GM21825 (cell line): ENCODE data around the gene ADAMTS2.
A peak's percentile ranks its signal among the peaks of the same experiment; 100 is the strongest.

Experiments
- ATAC-seq: cut with Tn5 transposase; IDR thresholded peaks from one replicate; pipeline ENCODE4 v1.9.1; 2021; ENCODE audit warnings: mild to moderate bottlenecking, moderate library complexity; ENCODE audit not compliant: unreplicated experiment

ADAMTS2 gene

GRCh38 chr5:179185256-179185940, 159.9 kb downstream of the ADAMTS2 start:
- no peak for ATAC-seq

- no peak for ATAC-seq
Measured at GRCh38 chr5:179184521-179185050, 160.7 kb downstream of the ADAMTS2 start.

GRCh38 chr5:179183481-179183880, 161.8 kb downstream of the ADAMTS2 start:
- no peak for ATAC-seq

GRCh38 chr5:179182601-179183000, 162.7 kb downstream of the ADAMTS2 start:
- ATAC-seq: no peak

- no peak for ATAC-seq
Measured at GRCh38 chr5:179181988-179182387, 163.3 kb downstream of the ADAMTS2 start.

- ATAC-seq: no peak
Measured at GRCh38 chr5:179180921-179181645, 164.2 kb downstream of the ADAMTS2 start.

GRCh38 chr5:179180061-179180610, 165.1 kb downstream of the ADAMTS2 start:
- no peak for ATAC-seq

- ATAC-seq: no peak
Measured at GRCh38 chr5:179177711-179178575, 167.3 kb downstream of the ADAMTS2 start.

GRCh38 chr5:179176571-179177230, 168.6 kb downstream of the ADAMTS2 start:
- ATAC-seq: no peak

- ATAC-seq: no peak
Measured at GRCh38 chr5:179176166-179176565, 169.1 kb downstream of the ADAMTS2 start.

- no peak for ATAC-seq
Measured at GRCh38 chr5:179171816-179172745, 173.2 kb downstream of the ADAMTS2 start.

- no peak for ATAC-seq
Measured at GRCh38 chr5:179171251-179171815, 173.9 kb downstream of the ADAMTS2 start.

- ATAC-seq: no peak
Measured at GRCh38 chr5:179170606-179171005, 174.7 kb downstream of the ADAMTS2 start.

- ATAC-seq: no peak
Measured at GRCh38 chr5:179169836-179170235, 175.4 kb downstream of the ADAMTS2 start.

- no peak for ATAC-seq
Measured at GRCh38 chr5:179168664-179169063, 176.6 kb downstream of the ADAMTS2 start.

- no peak for ATAC-seq
Measured at GRCh38 chr5:179167871-179168451, 177.3 kb downstream of the ADAMTS2 start.

GRCh38 chr5:179166886-179167841, 178.1 kb downstream of the ADAMTS2 start:
- peak; percentile 65 for ATAC-seq
